GM19025 (cell line): ENCODE results near the gene EBLN2.
"Not testable (repeated sequence)": the region's sequence is repeated elsewhere in the genome, so short reads cannot be mapped to it uniquely, and the experiment has no call there.

Experiments used
- ATAC-seq: cut with Tn5 transposase; IDR thresholded peaks from one replicate; pipeline ENCODE4 v1.9.1; 2021; ENCODE audit warnings: mild to moderate bottlenecking, low read depth, moderate library complexity; ENCODE audit not compliant: unreplicated experiment

Gene EBLN2

GRCh38 chr3:73056845-73057150, 4.7 kb upstream of the EBLN2 start:
- no peak for ATAC-seq

- no peak for ATAC-seq
Observed at GRCh38 chr3:73060302-73060723, 1.1 kb upstream of the EBLN2 start.

GRCh38 chr3:73066243-73066642, 4.8 kb downstream of the EBLN2 start:
- not testable (repeated sequence) for ATAC-seq

- no peak for ATAC-seq
Observed at GRCh38 chr3:73068419-73068818, 7.0 kb downstream of the EBLN2 start.

GRCh38 chr3:73069187-73069586, 7.7 kb downstream of the EBLN2 start:
- ATAC-seq = no peak

GRCh38 chr3:73069775-73070444, 8.5 kb downstream of the EBLN2 start:
- ATAC-seq = no peak

- no peak for ATAC-seq
Observed at GRCh38 chr3:73070675-73071575, 9.5 kb downstream of the EBLN2 start.

- ATAC-seq = no peak
Observed at GRCh38 chr3:73071952-73072351, 10.5 kb downstream of the EBLN2 start.

- ATAC-seq = no peak
Observed at GRCh38 chr3:73072634-73073033, 11.2 kb downstream of the EBLN2 start.

GRCh38 chr3:73073091-73073707, 11.7 kb downstream of the EBLN2 start:
- no peak for ATAC-seq

- no peak for ATAC-seq
Observed at GRCh38 chr3:73074781-73075180, 13.3 kb downstream of the EBLN2 start.

GRCh38 chr3:73080216-73080966, 18.9 kb downstream of the EBLN2 start:
- ATAC-seq = peak; percentile 76

- no peak for ATAC-seq
Observed at GRCh38 chr3:73081140-73081539, 19.7 kb downstream of the EBLN2 start.

- no peak for ATAC-seq
Observed at GRCh38 chr3:73084170-73084569, 22.7 kb downstream of the EBLN2 start.

- ATAC-seq = no peak
Observed at GRCh38 chr3:73086071-73086494, 24.6 kb downstream of the EBLN2 start.

- no peak for ATAC-seq
Observed at GRCh38 chr3:73094129-73094528, 32.7 kb downstream of the EBLN2 start.

GRCh38 chr3:73094951-73095350, 33.5 kb downstream of the EBLN2 start:
- ATAC-seq = no peak

GRCh38 chr3:73096169-73096568, 34.7 kb downstream of the EBLN2 start:
- ATAC-seq = no peak

- no peak for ATAC-seq
Observed at GRCh38 chr3:73098026-73098425, 36.6 kb downstream of the EBLN2 start.

- ATAC-seq = no peak
Observed at GRCh38 chr3:73098873-73099272, 37.4 kb downstream of the EBLN2 start.
